PC-9 (cell line): ENCODE results near the gene E4F1. TPM values are rescaled to one million over a fixed set of nuclear protein-coding genes. Genes with fewer than 3 reads are reported as not detected.

ENCODE experiments used
- BruUV-seq: library from RNA; stranded (reverse); fragments of 400-500 nt; replicated peaks from 2 replicates; lab custom pipeline; 2021; lab: Mats Ljungman, UMichigan
- CTCF ChIA-PET: fragments of 300-600 bp; sonication (Branson Sonifier 250); formaldehyde crosslinking; loops from one replicate; lab custom pipeline; 2022; ENCODE audit warnings: antibody characterized with exemption; lab: Charles Lee
- POLR2A ChIA-PET: fragments of 300-600 bp; sonication (Branson Sonifier 250); formaldehyde crosslinking; loops from one replicate; lab custom pipeline; 2022; ENCODE audit warnings: antibody characterized with exemption; ENCODE audit not compliant: unreplicated experiment; lab: Charles Lee
- DNase-seq, 2 experiments: peaks; one replicate each; pipeline versions ENCODE4 v3.0.0 to v3.0.0-alpha.2; 2015 to 2022; ENCODE audit warnings: mixed read lengths in 1 of 2
- H2AFZ ChIP-seq: fragments of 200-600 bp; sonication (generic); 2 replicates; pipeline ENCODE4 v1.8.1; 2017; ENCODE audit warnings: antibody characterized with exemption
- H3F3A ChIP-seq: fragments of 200-600 bp; sonication (generic); 2 replicates; pipeline ENCODE4 v1.8.1; 2017; ENCODE audit warnings: antibody characterized with exemption, mild to moderate bottlenecking, low read depth; ENCODE audit not compliant: insufficient read depth
- H3K27ac ChIP-seq: fragments of 200-600 bp; sonication (generic); 2 replicates; pipeline ENCODE4 v1.6.1; 2016; ENCODE audit warnings: mixed run types
- H3K27me3 ChIP-seq: fragments of 200-600 bp; sonication (generic); 2 replicates; pipeline ENCODE4 v1.6.1; 2016; ENCODE audit warnings: low read depth, mixed run types; ENCODE audit not compliant: insufficient read depth
- H3K36me3 ChIP-seq: fragments of 200-600 bp; sonication (generic); 2 replicates; pipeline ENCODE4 v1.6.1; 2016; ENCODE audit warnings: low read depth, mixed run types
- H3K4me1 ChIP-seq: fragments of 200-600 bp; sonication (generic); replicated peaks from 2 replicates; pipeline ENCODE4 v1.6.1; 2016; ENCODE audit warnings: mixed run types; ENCODE audit not compliant: insufficient read depth
- H3K4me2 ChIP-seq: fragments of 200-600 bp; sonication (generic); 2 replicates; pipeline ENCODE4 v1.6.1; 2017; ENCODE audit warnings: mixed run types
- H3K4me3 ChIP-seq: fragments of 200-600 bp; sonication (generic); 2 replicates; pipeline ENCODE4 v1.6.1; 2016; ENCODE audit warnings: mixed run types
- H3K79me2 ChIP-seq: fragments of 200-600 bp; sonication (generic); 2 replicates; pipeline ENCODE4 v1.6.1; 2017; ENCODE audit warnings: low read depth, mixed run types
- H3K9me2 ChIP-seq: fragments of 200-600 bp; sonication (generic); 2 replicates; pipeline ENCODE4 v1.8.1; 2017; ENCODE audit warnings: mild to moderate bottlenecking; ENCODE audit not compliant: insufficient read depth
- H3K9me3 ChIP-seq: fragments of 200-600 bp; sonication (generic); 2 replicates; pipeline ENCODE4 v1.8.1; 2016; ENCODE audit warnings: low read depth; ENCODE audit not compliant: insufficient read depth
- H4K20me1 ChIP-seq: fragments of 200-600 bp; sonication (generic); 2 replicates; pipeline ENCODE4 v1.8.1; 2017; ENCODE audit not compliant: insufficient read depth
- EZH2 ChIP-seq: fragments of 200-600 bp; sonication (generic); IDR thresholded peaks from 2 replicates; pipeline ENCODE4 v1.8.0; 2017; ENCODE audit warnings: antibody characterized with exemption, low read depth
- intact Hi-C: fragments of 100-400 bp; cut with micrococcal nuclease; formaldehyde crosslinking; loops from one replicate; pipeline ENCODE4 v1.10.0; 2022; ENCODE audit not compliant: unreplicated experiment
- total RNA-seq: library from RNA; stranded (reverse); gene quantifications from 2 replicates; pipeline ENCODE4 v1.2.3, GENCODE V29; 2021
- TF ChIP-seq, protein P1 (sequence below): fragments of 200-600 bp; sonication (generic); conservative IDR thresholded peaks from 2 replicates; pipeline ENCODE4 v1.6.1; 2017; ENCODE audit warnings: mixed run types, antibody characterized with exemption, mild to moderate bottlenecking, moderate library complexity

Gene E4F1
- total RNA-seq, 1 experiment from 2014 or later: 38.8 TPM

GRCh38 chr16:2267913-2268666 is 44.7 kb downstream of the E4F1 start, which contains the start of gene RNPS1:
Gene RNPS1 (minus strand): TSS chr16:2268126. CDS start chr16:2264643, 3,483 bp downstream.
- intact Hi-C loops: loop anchor here (1.0 to 2.0 kb wide), 2 partner anchors 45 to 161 kb away; partner anchors contain the start of genes CCNF and E4F1

DNA sequence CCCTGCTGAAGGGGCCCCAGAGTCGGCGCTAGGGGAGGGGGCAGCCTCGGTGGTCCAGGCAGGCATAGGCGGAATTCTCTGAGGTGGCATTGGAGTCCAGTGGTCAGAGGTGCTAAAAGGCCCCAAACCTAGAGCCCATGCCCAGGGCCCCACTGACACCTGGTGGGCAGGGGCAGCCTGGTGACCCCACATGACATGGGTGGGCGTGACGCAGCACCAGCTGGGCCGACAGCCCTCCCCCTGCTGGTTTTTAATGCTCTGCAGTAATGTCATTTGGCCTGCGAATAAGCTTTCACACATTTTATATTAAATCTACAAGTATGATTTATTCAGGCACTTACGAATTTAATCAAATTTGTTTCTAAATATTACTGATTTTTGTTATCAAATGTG is 46.7 kb downstream of the E4F1 start:
- H3K79me2 ChIP-seq: peaks cover 36% of the 10 kb centered on the region

More at GRCh38 chr16:2267913-2268666, 44.7 kb downstream of the E4F1 start, which contains the start of gene RNPS1:
- H3K36me3 ChIP-seq: 0 out of 2 replicates have a peak, but pooled peaks cover 3% of the 10 kb centered on the region
- H3K9me3 ChIP-seq: no peaks in the 10 kb centered on the region
- H3K4me3 ChIP-seq: peak within 1 kb of the TSS; percentile 92
- no peak for TF ChIP-seq EZH2
- TF ChIP-seq, protein P1, sequence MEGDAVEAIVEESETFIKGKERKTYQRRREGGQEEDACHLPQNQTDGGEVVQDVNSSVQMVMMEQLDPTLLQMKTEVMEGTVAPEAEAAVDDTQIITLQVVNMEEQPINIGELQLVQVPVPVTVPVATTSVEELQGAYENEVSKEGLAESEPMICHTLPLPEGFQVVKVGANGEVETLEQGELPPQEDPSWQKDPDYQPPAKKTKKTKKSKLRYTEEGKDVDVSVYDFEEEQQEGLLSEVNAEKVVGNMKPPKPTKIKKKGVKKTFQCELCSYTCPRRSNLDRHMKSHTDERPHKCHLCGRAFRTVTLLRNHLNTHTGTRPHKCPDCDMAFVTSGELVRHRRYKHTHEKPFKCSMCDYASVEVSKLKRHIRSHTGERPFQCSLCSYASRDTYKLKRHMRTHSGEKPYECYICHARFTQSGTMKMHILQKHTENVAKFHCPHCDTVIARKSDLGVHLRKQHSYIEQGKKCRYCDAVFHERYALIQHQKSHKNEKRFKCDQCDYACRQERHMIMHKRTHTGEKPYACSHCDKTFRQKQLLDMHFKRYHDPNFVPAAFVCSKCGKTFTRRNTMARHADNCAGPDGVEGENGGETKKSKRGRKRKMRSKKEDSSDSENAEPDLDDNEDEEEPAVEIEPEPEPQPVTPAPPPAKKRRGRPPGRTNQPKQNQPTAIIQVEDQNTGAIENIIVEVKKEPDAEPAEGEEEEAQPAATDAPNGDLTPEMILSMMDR: no peak
- peak within 1 kb of the TSS; percentile 90 for H2AFZ ChIP-seq
- H3K9me2 ChIP-seq: no peaks in the 10 kb centered on the region
- peaks cover 25% of the 10 kb centered on the region; the same call in 1 of the 2 replicates for H3F3A ChIP-seq
- no peaks in the 10 kb centered on the region for H3K27me3 ChIP-seq
- H3K4me1 ChIP-seq: peaks cover 14% of the 10 kb centered on the region
- peak; percentile 83 to 96 for DNase-seq
- ChIA-PET POLR2A (interaction anchor here (0.5 kb wide), 1 partner anchor 118 kb away, joined by 4 read pairs; no protein-coding TSS in a partner anchor), CTCF (no interaction called here)
- peak within 1 kb of the TSS; percentile 94 for H3K4me2 ChIP-seq
- H3K79me2 ChIP-seq: peaks cover 55% of the 10 kb centered on the region
- H3K27ac ChIP-seq: peak within 1 kb of the TSS; percentile 89
- H4K20me1 ChIP-seq: peaks cover 40% of the 10 kb centered on the region
- no TSS peak for BruUV-seq

More for the DNA sequence above, 46.7 kb downstream of the E4F1 start:
- no peak overlapping the region; the same call in 1 of the 2 replicates for H3K4me2 ChIP-seq
- CTCF ChIA-PET: no interaction called here
- POLR2A ChIA-PET: no interaction called here
- intact Hi-C loops: no loop called here
- peaks cover 14% of the 10 kb centered on the region for H3K4me1 ChIP-seq
- H3K27ac ChIP-seq: no peak overlapping the region
- H3K9me3 ChIP-seq: no peaks in the 10 kb centered on the region
- BruUV-seq: no TSS peak
- 0 out of 2 replicates have a peak, but pooled peaks cover 3% of the 10 kb centered on the region for H3K36me3 ChIP-seq
- no peak overlapping the region for H2AFZ ChIP-seq
- no peaks in the 10 kb centered on the region for H3K27me3 ChIP-seq
- TF ChIP-seq, protein P1: no peak
- TF ChIP-seq EZH2: no peak
- peaks cover 23% of the 10 kb centered on the region for H4K20me1 ChIP-seq
- DNase-seq: no peak
- H3K4me3 ChIP-seq: no peak overlapping the region
- H3K9me2 ChIP-seq: no peaks in the 10 kb centered on the region
- peaks cover 12% of the 10 kb centered on the region; the same call in 1 of the 2 replicates for H3F3A ChIP-seq
